ENCODE measurements around the gene ACSS1. TPM values are rescaled to one million over a fixed set of nuclear protein-coding genes. Genes with fewer than 3 reads are reported as not detected.
A peak's percentile ranks its signal among the peaks of the same experiment; 100 is the strongest.

Gene ACSS1
- total and polyA plus RNA-seq, 4 donors: 15.8 to 38.9 (median 26.9) TPM

- no peak overlapping the region for H3K4me3 ChIP-seq
- H3K9ac ChIP-seq (ENCODE audit: insufficient read depth in 1 of 2, low read length in 2 of 2): no peak overlapping the region
- no peaks in the 10 kb centered on the region for H3K27me3 ChIP-seq (ENCODE audit: control insufficient read depth in 3 of 3, insufficient read depth in 3 of 3, low read length in 2 of 3)
- WGBS, 2 donors: 90 to 95% methylated on average over 17 of the region's 17 CpGs
- DNase-seq: no peak
- H3K4me1 ChIP-seq (ENCODE audit: control insufficient read depth in 5 of 5, insufficient read depth in 5 of 5, low read length in 5 of 5): peaks cover 24 to 52% (median 42%) of the 10 kb centered on the region in 5 donors
- H3K27ac ChIP-seq (ENCODE audit: low read depth in 1 of 2, low read length in 1 of 2): peak overlapping the region in 1 of 2 donors; percentile 63
- no peak for ATAC-seq (ENCODE audit: insufficient read depth, low FRiP score)
- H3K9me3 ChIP-seq (ENCODE audit: control insufficient read depth in 4 of 4, insufficient read depth in 3 of 4, low read length in 3 of 4): no peaks in the 10 kb centered on the region
- H3K36me3 ChIP-seq (ENCODE audit: control insufficient read depth in 4 of 4, insufficient read depth in 4 of 4, low read length in 4 of 4): peaks cover 0 to 18% (median 13%) of the 10 kb centered on the region in 4 donors
- no peak for TF ChIP-seq CTCF (IDR thresholded peaks at IDR 0.05; ENCODE audit: control extremely low read depth, extremely low read depth)
These were observed 7.2 kb downstream of the ACSS1 start for GRCh38 chr20:25050501-25051350.

GRCh38 chr20:25050082-25050481 lies 7.9 kb downstream of the ACSS1 start:
- no peak overlapping the region for H3K9ac ChIP-seq (ENCODE audit: insufficient read depth in 1 of 2, low read length in 2 of 2)
- no peak for DNase-seq
- H3K4me3 ChIP-seq: no peak overlapping the region
- no peak for ATAC-seq (ENCODE audit: insufficient read depth, low FRiP score)
- TF ChIP-seq CTCF (IDR thresholded peaks at IDR 0.05; ENCODE audit: control extremely low read depth, extremely low read depth): no peak
- no peaks in the 10 kb centered on the region for H3K9me3 ChIP-seq (ENCODE audit: control insufficient read depth in 4 of 4, insufficient read depth in 3 of 4, low read length in 3 of 4)
- H3K36me3 ChIP-seq (ENCODE audit: control insufficient read depth in 4 of 4, insufficient read depth in 4 of 4, low read length in 4 of 4): peaks cover 0 to 18% (median 15%) of the 10 kb centered on the region in 4 donors
- H3K4me1 ChIP-seq (ENCODE audit: control insufficient read depth in 5 of 5, insufficient read depth in 5 of 5, low read length in 5 of 5): peaks cover 22 to 49% (median 42%) of the 10 kb centered on the region in 5 donors
- no peaks in the 10 kb centered on the region for H3K27me3 ChIP-seq (ENCODE audit: control insufficient read depth in 3 of 3, insufficient read depth in 3 of 3, low read length in 2 of 3)
- peak overlapping the region in 1 of 2 donors; percentile 63 for H3K27ac ChIP-seq (ENCODE audit: low read depth in 1 of 2, low read length in 1 of 2)
- 78 to 85% methylated on average over 7 of the region's 7 CpGs for WGBS, 2 donors

GRCh38 chr20:25049261-25050060 lies 8.5 kb downstream of the ACSS1 start:
- peak in 1 of 3 donors; percentile 9 for DNase-seq
- H3K27ac ChIP-seq (ENCODE audit: low read depth in 1 of 2, low read length in 1 of 2): peak overlapping the region; percentile 36 to 63
- no peak overlapping the region for H3K4me3 ChIP-seq
- H3K4me1 ChIP-seq (ENCODE audit: control insufficient read depth in 5 of 5, insufficient read depth in 5 of 5, low read length in 5 of 5): peaks cover 20 to 50% (median 40%) of the 10 kb centered on the region in 5 donors
- TF ChIP-seq CTCF (IDR thresholded peaks at IDR 0.05; ENCODE audit: control extremely low read depth, extremely low read depth): no peak
- no peaks in the 10 kb centered on the region for H3K27me3 ChIP-seq (ENCODE audit: control insufficient read depth in 3 of 3, insufficient read depth in 3 of 3, low read length in 2 of 3)
- H3K9ac ChIP-seq (ENCODE audit: insufficient read depth in 1 of 2, low read length in 2 of 2): peak overlapping the region in 1 of 2 donors; percentile 10
- peaks cover 0 to 20% (median 13%) of the 10 kb centered on the region in 4 donors for H3K36me3 ChIP-seq (ENCODE audit: control insufficient read depth in 4 of 4, insufficient read depth in 4 of 4, low read length in 4 of 4)
- no peaks in the 10 kb centered on the region for H3K9me3 ChIP-seq (ENCODE audit: control insufficient read depth in 4 of 4, insufficient read depth in 3 of 4, low read length in 3 of 4)
- WGBS, 2 donors: 80 to 87% methylated on average over 16 of the region's 16 CpGs
- ATAC-seq (ENCODE audit: insufficient read depth, low FRiP score): no peak

Data from lung (tissue), 12 donors.